GM19239 (cell line): Measurements from ENCODE around the gene DNPH1.

Source experiments
- DNase-seq: peaks from one replicate; pipeline ENCODE4 v3.0.0; 2011; ENCODE audit warnings: low spot score; ENCODE audit not compliant: insufficient read length
- FAIRE-seq: peaks from 2 replicates; lab custom pipeline; 2011; peaks lifted over from hg19 to GRCh38; lab: Jason Lieb, UNC

DNPH1 gene

DNA sequence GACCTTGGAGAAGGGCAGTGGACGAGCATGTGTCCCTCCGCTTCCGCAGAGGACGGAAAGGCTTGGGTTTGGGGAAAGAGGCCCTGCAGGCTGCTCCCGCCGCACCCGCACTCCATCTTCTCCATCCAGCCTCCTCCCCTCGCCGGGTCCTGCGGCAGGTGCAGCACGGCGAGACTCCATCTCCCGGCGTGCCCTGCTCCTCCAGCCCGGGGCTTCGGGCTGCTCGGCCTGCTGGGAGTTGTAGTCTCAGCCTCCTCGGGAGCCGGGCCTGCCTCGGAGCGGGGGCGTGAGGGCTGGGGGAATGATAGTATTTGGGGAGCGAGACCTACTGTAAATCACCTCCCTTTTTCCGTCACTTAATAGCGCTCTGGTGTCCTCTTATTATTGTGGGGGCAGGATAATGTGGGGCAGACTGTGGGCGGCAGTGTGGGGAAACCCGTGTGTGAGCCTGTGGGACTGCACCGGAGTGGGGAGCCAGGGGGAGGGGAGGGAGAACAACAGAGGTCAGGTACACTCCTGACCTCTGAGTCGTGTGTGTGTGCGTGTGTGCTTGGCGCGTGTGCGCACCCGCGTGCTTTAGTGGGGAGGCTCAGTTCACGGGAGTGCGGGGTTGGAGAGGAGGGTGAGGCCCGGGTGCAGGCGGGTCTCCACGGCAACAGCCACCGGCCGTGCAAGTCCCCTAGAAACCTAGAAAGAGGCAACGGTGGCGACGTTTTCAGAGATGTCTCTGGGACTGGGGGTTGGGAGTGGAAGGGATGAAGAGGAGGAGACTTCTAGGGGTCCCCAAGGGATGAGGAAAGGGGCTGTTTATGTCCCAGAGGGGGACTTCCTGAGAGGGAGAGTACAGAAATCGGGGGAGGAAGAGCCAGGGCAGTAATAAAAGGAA lies 18.1 kb upstream of the DNPH1 start:
- FAIRE-seq, result peak; percentile 85
- DNase-seq, result peak; percentile 100

DNA sequence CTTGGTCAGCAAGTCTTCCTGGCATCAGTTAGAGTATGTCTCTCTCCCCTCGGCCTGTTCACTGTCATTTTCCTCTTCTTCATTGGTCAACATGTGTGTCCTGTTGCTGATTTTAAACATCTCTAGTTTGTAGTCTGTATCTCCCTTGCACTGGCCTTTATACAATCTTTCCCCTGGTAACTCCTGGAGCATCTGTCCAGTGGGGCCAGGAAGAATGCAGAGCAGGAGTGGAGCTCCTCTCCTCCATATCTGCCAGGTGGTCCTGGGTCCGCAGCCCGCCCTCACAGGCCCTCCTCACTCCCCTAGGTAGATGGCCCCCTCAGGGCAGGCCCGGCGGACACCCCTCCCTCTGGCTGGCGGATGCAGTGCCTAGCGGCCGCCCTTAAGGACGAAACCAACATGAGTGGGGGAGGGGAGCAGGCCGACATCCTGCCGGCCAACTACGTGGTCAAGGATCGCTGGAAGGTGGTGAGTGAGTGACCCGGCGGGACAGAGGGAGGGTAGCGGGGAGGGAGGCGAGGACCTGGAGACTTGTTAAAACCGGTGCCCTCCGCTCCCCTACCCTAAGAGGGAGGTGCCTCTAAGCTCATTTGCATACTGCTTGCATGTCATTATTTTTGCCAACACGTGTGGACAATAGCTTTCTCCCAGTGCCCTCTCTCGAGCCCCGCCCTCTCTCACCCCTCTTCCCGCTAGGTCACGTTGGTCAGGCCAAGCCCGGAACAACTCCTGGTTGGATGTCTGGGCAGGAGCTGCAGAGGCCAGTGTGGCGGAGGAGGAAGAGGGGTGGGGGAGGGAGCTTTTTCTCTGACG lies 17.2 kb upstream of the DNPH1 start:
- DNase-seq (no peak), FAIRE-seq (peak; percentile 45)

DNA sequence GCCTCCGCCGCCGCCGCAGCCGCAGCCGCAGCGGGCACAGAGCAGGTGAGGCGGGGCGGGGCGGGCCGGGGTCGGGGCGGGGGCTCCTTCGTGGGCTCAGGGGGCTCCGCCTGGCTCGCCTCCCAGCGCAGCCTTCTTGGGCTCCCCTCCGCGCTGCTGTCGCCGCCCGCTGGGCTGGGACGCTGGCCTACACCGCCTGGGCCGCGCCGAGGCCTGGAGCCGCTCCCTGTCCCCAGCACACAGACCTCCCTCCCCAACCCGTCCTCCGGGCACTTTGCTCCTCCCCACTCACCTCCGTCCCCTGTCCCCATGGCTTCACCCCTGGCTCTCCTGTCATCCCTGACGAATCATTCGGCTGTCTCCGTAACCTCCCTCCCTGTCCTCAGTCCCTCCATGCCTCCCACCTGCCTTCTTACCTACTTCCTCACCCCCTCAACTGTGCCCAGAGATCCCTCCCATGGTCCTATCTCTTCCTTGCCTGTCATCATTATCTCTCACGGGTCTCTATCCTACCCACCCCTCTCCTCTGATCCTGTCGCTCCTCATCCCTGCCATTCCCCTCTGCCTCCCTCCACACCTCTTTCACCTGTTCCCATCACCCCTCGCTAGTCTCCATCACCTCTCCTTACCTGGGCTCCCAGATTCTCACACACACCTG lies 14.5 kb upstream of the DNPH1 start:
- FAIRE-seq, result no peak
- no peak for DNase-seq

DNA sequence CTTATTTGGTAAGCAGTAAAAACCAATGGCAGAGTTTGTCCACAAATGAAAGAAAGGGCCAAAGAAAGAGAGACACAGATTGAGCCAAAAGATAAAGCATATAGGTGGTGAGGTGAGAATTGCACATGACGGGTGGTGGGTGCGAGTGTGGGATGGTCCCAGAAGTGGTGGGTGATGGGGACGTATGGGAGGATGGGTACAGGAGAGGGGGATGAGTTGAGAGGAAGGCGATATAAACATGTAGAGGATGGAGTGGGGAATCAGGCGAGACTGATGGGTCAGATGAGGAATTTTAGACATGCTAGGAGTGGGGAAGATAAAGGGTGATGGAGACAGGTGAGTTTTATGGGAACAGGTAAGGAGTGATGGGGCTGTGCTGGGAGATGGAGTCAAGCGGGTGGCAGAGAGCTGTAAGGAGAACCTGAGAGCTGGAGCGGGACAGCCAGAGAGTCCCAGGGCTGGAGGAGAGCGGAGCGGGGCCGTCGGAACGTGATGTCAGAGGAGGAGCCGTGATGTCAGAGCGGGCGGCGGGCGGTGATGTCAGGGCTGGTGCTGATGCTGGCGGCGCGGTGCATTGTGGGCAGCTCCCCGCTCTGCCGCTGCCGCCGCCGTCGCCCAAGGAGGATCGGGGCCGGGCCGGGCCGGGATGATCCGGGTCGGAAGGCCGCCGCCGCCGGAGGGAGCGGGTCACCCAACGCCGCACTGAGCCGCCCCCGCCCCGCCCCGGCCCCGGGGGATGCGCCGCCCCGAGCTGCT lies 13.8 kb upstream of the DNPH1 start, which contains the start of gene TTBK1:
TSS of gene TTBK1 (plus strand) at position 574 of the 756 bp plus-strand sequence. CDS start 3,180 bp downstream, outside the sequence.
- DNase-seq (no peak), FAIRE-seq (no peak)

DNA sequence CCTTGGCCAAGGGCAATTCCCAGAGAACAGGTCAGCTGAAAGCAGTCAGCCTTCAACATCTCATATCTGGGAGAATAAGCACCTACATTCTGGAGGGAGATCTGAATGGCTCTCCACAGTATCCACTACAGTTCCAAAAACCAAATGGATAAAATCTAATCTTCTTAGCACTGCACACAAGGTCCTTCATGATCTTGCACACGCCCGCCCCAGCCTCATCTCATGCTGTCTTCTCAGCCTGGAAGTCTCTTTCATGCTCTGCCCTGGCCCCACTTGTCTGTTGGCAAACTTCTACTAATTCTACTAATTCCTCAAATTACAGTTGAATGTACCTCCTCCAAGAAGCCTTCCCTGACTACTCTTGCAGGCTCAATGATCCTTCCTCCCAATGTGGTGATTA lies 12.2 kb upstream of the DNPH1 start:
- FAIRE-seq (peak; percentile 18), DNase-seq (no peak)

DNA sequence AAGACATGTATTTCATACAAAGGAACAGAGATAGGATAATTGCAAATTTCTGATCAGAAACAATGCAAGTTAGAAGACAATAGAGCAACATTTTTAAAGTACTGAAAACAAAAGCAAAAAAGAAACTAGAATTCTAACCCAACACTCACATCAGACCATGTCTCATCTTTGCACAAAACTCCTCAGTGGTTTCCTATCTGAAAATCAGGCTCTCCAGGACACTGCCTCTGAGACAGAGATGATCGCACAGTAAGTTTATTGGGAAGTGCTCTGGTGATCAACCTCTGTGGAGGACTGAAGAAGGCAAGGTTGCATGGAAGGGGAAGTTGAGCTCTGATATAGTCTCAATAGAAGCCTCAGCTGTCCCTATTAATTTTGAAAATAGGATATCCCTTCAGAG lies 11.7 kb upstream of the DNPH1 start:
- no peak for FAIRE-seq
- no peak for DNase-seq

DNA sequence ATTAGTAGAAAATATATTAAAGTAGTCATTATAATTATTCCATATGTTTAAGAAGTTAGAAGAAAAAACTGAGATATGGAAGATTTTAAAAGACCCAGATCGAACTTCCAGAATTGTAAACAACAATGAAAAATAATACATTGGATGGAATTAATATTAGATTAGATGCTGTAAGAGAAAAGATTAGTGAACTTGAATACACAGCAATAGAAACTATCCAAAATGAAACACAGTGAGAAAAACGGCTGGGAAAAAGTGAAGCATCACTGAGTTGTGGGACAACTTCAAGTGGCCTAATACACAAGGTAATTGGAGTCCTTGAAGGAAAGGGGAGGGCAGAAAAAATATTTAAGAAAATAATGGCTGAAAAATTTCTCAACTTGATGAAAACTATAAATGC lies 9.8 kb upstream of the DNPH1 start:
- FAIRE-seq, result no peak
- DNase-seq, result no peak

DNA sequence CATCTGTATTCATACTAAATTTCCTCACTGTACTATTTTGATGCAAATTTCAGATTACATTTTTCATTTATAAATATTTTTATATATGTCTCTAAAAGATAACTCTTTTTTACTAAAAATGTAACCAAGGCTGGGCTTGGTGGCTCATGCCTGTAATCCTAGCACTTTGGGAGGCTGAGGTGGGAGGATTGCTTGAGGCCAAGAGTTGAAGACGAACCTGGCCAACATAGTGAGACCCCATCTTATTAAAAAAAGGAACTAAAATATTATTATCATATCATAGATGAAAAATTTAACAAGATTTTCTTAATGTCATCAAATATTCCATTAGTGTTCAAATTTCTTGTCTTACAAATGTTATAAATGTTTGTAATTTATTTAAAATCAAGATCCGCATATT lies 6.6 kb upstream of the DNPH1 start:
- FAIRE-seq, result no peak
- no peak for DNase-seq

DNA sequence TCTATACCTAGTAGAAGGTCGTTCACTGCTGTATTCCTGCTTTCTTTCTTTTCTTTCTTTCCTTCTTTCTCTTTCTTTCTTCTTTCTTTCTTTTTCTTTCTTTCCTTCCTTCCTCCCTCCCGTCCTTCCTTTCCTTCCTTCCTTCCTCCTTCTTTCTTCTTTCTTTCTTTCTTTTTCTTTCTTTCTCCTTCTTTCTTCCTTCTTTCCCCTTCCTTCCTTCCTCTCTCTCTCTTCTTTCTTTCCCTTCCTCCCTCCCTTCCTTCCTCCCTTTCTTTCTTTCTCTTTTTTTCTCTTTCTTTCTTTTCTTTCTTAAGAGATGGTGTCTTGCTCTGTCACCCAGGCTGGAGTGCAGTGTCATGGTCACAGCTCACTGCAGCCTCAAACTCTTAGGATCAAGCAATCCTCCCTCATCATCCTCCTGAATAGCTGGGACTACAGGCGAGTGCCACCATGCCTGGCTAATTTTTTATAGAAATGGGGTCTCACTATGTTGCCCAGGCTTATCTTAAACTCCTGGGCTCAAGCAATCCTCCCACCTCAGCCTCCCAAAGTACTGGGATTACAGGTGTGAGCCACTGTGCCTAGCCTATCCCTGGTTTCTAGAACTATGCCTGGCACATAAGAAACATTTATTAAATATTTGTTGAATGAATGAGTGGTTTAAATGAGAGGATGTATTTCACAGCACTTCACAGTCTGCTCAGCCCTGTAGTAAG lies 2.6 kb upstream of the DNPH1 start:
- FAIRE-seq, result no peak
- DNase-seq, result no peak

DNA sequence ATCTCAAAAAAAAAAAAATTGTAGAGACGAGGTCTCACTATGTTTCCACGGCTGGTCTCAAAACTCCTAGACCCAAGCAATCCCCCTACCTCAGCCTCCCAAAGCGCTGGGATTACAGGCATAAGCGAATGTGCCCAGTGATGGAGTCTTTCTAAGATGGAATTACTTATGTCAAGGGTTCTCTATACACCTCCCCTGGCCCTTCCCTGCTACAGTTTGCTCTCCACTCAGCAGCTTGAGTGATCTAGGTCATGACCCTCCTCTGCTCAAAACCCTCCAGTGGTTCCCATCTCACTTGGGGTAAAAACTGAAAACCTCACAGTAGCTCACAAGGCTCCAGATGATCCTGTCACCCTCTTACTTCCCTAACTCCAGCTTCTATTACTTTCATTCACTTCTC lies 1.8 kb upstream of the DNPH1 start:
- DNase-seq, result no peak
- FAIRE-seq, result no peak

DNA sequence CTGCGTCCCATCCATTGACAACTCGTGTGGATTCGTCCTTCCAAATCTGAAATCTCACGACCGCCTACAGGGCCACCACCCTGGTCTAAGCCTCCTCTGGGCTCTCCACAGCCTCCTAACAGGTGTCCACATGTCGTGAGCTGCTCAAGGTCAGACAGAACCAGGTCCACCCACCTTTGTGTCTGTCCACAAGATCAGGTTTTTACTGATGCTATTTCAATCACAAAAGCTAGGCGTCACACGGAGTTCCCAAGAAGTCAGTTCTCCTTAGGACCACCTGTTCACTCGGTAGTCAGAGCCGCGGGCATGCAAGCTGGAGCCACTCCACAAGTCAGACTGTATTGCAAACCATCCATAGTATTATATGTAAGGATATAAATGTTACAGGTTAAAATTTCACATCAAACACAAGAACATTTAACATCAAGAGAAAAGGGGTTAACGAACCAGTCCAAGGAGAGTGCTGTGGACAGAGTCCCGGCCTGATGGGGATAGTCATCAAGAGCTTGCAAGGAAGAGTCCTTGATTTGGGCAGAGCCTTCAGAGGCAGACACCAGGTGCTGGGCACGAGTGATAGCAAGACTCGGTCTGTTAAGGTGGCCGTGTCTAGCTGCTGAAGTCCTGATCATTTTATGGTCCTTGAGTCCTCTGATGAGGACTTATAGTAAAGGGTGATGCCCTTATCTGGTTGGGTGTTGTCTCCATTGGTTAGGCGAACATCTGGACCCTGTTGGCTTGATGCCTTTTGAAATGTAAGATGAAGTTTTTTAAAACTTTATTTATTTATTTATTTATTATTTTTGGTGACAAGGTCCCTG lies 731 bp upstream of the DNPH1 start:
- FAIRE-seq (no peak), DNase-seq (no peak)

DNA sequence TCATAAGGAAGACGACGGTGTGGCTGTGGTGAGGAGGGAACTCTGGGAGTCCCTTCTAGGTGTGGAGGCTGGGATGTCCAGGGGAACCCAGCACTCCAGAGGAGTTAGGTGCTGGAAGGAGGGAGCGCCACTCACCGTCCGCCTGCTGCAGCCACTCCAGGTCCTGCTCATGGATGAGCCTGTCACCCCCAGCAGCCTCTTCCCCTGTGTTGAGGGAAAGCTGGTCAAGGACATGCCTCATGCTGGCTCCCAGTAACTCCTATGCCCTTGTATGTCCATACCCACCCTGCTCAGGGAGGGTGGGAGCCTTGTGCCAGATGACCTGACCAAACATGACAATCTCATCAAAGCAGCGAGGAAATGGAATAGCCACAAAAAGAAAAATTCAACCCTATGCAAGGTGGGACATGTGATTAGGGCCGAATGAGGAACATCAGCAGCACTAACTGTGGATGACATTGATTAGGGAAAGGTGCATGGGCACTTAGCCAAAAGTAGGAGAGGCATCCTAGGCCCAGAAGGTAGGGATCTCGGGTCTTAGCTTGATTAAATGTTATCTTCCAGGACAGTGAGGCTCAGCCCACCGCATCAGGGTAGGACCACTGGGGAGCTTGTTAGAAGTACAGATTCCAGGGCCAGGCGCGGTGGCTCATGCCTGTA lies 3.0 kb downstream of the DNPH1 start:
- no peak for FAIRE-seq
- DNase-seq, result no peak

DNA sequence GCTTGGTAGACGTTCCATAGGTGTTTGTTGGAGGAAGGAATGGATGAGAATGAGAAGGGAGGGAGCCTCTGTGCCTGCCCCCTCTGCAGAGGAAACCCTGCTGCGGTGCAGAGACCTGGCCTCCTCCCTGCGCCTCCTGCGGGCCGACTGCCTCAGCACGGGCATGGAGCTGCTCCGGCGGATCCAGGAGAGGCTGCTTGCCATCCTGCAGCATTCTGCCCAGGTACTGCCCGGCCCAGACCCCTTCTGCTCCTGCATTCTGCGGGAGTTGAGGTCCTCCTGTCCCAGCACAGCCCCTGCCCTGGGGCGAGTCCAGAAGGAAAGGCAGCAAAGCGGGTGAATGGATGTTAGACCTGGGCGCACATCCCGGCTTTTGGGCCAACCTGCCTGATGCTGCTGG lies 6.1 kb downstream of the DNPH1 start:
- FAIRE-seq, result no peak
- no peak for DNase-seq

DNA sequence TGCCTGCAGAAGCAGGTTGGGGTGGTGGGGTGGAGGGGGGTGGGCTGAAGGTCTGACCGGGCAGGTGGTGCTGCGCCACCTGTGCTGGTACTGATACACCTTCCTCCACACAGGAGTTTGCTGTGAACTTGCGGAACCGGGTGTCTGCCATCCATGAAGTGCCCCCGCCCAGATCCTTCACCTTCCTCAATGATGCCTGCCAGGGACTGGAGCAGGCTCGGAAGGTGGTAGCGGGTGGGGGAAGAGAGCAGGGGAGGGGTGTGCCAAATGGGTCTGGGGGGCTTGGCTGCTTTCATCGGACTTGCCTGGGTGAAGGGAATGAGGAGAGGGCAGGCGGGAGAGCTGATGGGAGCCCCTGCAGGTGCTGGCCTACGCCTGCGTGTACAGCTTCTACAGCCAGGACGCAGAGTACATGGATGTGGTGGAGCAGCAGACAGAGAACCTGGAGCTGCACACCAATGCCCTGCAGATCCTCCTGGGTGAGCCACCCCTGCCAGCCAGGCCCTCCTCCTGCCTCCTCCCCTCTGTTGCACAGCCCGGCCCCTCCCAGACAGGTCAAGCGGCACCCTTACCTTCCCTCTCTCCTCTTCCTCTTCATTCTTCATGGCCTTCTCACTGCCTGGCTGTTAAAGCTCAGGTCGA lies 6.7 kb downstream of the DNPH1 start:
- DNase-seq, result no peak
- no peak for FAIRE-seq

DNA sequence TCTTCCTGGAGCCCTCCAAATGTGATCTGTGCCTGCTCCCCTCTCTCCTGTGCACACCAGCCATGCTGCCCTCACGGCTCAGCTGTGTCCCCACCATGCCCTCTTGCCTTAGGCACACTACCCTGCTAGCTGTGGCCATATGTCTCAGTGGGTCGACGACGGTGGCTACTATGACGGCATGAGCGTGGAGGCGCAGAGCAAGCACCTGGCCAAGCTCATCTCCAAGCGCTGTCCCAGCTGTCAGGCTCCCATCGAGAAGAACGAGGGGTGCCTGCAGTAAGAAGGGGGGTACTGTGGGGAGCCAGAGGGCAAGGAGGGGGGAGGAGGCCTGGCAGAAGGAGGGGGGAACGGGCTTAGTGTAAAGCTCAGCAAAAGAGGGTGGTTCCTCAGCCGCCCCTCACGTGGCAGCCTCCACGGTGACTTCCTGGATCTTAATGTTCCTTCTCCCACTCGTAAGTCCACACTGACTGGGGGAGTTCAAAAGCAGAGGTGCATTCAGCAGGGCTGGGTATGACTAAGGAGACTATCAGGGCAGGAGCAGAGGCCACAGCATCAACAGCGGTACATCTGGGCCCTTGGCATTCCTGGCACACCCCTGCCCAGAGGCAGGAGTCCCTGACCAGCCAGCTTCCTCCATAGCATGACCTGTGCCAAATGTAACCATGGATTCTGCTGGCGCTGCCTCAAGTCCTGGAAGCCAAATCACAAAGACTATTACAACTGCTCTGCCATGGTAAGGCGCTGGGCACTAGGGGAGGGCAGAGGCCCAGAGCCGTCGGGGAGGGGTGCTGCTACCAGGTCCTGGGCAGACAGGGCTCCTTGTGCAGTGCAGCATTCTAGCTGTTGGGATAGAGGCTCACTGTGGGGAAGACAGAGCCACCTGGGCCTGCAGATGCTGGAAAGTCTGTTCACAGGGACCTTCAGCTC lies 8.0 kb downstream of the DNPH1 start:
- FAIRE-seq, result no peak
- no peak for DNase-seq

DNA sequence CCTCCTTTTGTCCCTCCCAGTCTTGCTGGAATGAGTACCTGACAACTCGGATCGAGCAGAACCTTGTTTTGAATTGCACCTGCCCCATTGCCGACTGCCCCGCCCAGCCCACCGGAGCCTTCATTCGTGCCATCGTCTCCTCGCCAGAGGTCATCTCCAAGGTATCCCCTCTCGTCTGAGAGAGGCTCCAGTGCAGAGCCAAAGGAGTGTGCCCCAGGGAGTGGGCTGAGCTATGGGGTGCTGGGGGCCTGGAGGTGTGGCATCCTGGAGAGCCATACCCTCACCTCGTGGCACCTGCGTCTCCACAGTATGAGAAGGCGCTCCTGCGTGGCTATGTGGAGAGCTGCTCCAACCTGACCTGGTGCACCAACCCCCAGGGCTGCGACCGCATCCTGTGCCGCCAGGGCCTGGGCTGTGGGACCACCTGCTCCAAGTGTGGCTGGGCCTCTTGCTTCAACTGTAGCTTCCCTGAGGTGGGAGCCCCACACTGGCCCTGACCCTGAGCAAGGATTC lies 8.8 kb downstream of the DNPH1 start:
- FAIRE-seq (no peak), DNase-seq (no peak)
